ENCODE data around the gene CRYBB3. TPM values are rescaled to one million over a fixed set of nuclear protein-coding genes. Genes with fewer than 3 reads are reported as not detected.
A peak's percentile ranks its signal among the peaks of the same experiment; 100 is the strongest.

The CRYBB3 gene
- total and polyA plus RNA-seq, 2 of the 13 experiments (the other 11 are each of a cell fraction or from before 2014, with no cell fraction given), result 0.18 to 0.28 TPM

- no peak for TF ChIP-seq SRSF4 (IDR thresholded peaks at IDR 0.05; ENCODE audit: low read depth, low read length, poor library complexity, severe bottlenecking)
- no peak for TF ChIP-seq ZBTB8A (CRISPR knock-in tag; IDR thresholded peaks at IDR 0.05; ENCODE audit: borderline replicate concordance, low read depth)
- TF ChIP-seq ZFP36L1 (CRISPR knock-in tag; IDR thresholded peaks at IDR 0.05), result no peak
- 0 out of 2 replicates have a peak, but pooled peaks have one; percentile 21 for TF ChIP-seq FOSL2 (CRISPR knock-in tag; IDR thresholded peaks at IDR 0.05)
- TF ChIP-seq DNMT3B (CRISPR knock-in tag; conservative IDR thresholded peaks at IDR 0.05), result no peak
- no peak for TF ChIP-seq PHF5A (CRISPR knock-in tag; IDR thresholded peaks at IDR 0.05; ENCODE audit: low read depth, unreplicated experiment)
- no peak for TF ChIP-seq KLF15 (CRISPR knock-in tag; IDR thresholded peaks at IDR 0.05; ENCODE audit: borderline replicate concordance)
- no peak for TF ChIP-seq ZNF382 (CRISPR knock-in tag; IDR thresholded peaks at IDR 0.05; ENCODE audit: borderline replicate concordance)
- TF ChIP-seq ZNF362 (CRISPR knock-in tag; IDR thresholded peaks at IDR 0.05; ENCODE audit: borderline replicate concordance), result no peak
- peak; percentile 87 for TF ChIP-seq ZMYM4 (CRISPR knock-in tag; IDR thresholded peaks at IDR 0.05)
- TF ChIP-seq ZBTB44 (CRISPR knock-in tag; IDR thresholded peaks at IDR 0.05), result no peak
- TF ChIP-seq NFYC (CRISPR knock-in tag; IDR thresholded peaks at IDR 0.05), result peak; percentile 97
- TF ChIP-seq MTA1 (CRISPR knock-in tag; IDR thresholded peaks at IDR 0.05; ENCODE audit: borderline replicate concordance), result peak; percentile 44; the same call in 1 of the 2 replicates
- no peak for TF ChIP-seq MAF1 (CRISPR knock-in tag; IDR thresholded peaks at IDR 0.05; ENCODE audit: borderline replicate concordance)
- no peak for TF ChIP-seq MBD4 (IDR thresholded peaks at IDR 0.05; ENCODE audit: borderline replicate concordance, low read length)
Measured at GRCh38 chr22:25235547-25236290, 36.1 kb downstream of the CRYBB3 start (continued).

All from HepG2 (cell line).